Neural cell (in vitro differentiated cells): ENCODE results near the gene DNAH17.

Experiments
- EP300 ChIP-seq: fragments of 450-650 bp; conservative IDR thresholded peaks from 2 replicates; pipeline ENCODE4 v1.6.1; 2014; ENCODE audit warnings: antibody characterized with exemption, mild to moderate bottlenecking, moderate library complexity; ENCODE audit not compliant: poor library complexity, severe bottlenecking
- EZH2 ChIP-seq: fragments of 200-600, 300-800 bp; shearing (Covaris generic), sonication (generic); IDR thresholded peaks from 2 replicates; pipeline ENCODE4 v1.6.1; 2014; ENCODE audit warnings: antibody characterized with exemption, low read length, borderline replicate concordance, mild to moderate bottlenecking; ENCODE audit not compliant: insufficient read depth, poor library complexity, severe bottlenecking
- MXI1 ChIP-seq: fragments of 450-650 bp; conservative IDR thresholded peaks from 2 replicates; pipeline ENCODE4 v1.6.1; 2014; ENCODE audit warnings: antibody characterized with exemption, mild to moderate bottlenecking; ENCODE audit not compliant: poor library complexity, severe bottlenecking
- POLR2AphosphoS5 ChIP-seq: IDR thresholded peaks from 2 replicates; pipeline ENCODE4 v1.6.1; 2012
- RAD21 ChIP-seq: fragments of 450-650 bp; conservative IDR thresholded peaks from 2 replicates; pipeline ENCODE4 v1.6.1; 2014; ENCODE audit warnings: antibody characterized with exemption, mild to moderate bottlenecking, moderate library complexity
- SMC3 ChIP-seq: fragments of 450-650 bp; conservative IDR thresholded peaks from 2 replicates; pipeline ENCODE4 v1.6.1; 2014; ENCODE audit warnings: antibody characterized with exemption, mild to moderate bottlenecking, moderate library complexity; ENCODE audit not compliant: poor library complexity
- TAF1 ChIP-seq: IDR thresholded peaks from 2 replicates; pipeline ENCODE4 v1.6.1; 2012; ENCODE audit warnings: low read depth
- TF ChIP-seq, protein P1 (sequence below): fragments of 450-650 bp; IDR thresholded peaks from 2 replicates; pipeline ENCODE4 v1.5.1; 2014; ENCODE audit warnings: antibody characterized with exemption, mild to moderate bottlenecking, moderate library complexity; ENCODE audit not compliant: poor library complexity, severe bottlenecking
- TF ChIP-seq, protein P2 (sequence below): IDR thresholded peaks from 2 replicates; pipeline ENCODE4 v1.6.1; 2012; ENCODE audit warnings: borderline replicate concordance

DNA sequence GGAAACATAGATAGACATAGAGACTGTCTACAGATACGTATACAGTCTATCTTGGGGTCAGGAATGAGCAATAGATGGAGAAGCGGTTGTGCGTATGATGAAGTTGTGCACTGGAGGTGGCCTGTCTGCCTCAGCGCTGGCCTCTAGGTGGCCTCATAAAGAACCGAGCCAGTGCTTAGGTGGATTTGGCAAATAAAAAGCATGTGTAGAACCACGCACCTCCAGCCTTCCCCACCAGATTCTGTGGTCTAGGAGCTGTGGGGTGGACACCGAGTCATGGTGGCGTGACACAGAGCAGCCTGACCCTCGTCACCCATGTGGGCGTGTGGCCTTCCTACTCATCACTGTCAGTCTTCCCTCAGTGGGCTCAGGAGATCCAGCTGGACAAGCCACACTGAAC lies 164.8 kb downstream of the DNAH17 start:
- TF ChIP-seq, protein P1, sequence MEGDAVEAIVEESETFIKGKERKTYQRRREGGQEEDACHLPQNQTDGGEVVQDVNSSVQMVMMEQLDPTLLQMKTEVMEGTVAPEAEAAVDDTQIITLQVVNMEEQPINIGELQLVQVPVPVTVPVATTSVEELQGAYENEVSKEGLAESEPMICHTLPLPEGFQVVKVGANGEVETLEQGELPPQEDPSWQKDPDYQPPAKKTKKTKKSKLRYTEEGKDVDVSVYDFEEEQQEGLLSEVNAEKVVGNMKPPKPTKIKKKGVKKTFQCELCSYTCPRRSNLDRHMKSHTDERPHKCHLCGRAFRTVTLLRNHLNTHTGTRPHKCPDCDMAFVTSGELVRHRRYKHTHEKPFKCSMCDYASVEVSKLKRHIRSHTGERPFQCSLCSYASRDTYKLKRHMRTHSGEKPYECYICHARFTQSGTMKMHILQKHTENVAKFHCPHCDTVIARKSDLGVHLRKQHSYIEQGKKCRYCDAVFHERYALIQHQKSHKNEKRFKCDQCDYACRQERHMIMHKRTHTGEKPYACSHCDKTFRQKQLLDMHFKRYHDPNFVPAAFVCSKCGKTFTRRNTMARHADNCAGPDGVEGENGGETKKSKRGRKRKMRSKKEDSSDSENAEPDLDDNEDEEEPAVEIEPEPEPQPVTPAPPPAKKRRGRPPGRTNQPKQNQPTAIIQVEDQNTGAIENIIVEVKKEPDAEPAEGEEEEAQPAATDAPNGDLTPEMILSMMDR = no peak
- TF ChIP-seq SMC3 = no peak
- no peak for TF ChIP-seq EZH2
- TF ChIP-seq MXI1 = no peak
- no peak for TF ChIP-seq POLR2AphosphoS5
- no peak for TF ChIP-seq EP300
- TF ChIP-seq RAD21 = no peak
- TF ChIP-seq, protein P2, sequence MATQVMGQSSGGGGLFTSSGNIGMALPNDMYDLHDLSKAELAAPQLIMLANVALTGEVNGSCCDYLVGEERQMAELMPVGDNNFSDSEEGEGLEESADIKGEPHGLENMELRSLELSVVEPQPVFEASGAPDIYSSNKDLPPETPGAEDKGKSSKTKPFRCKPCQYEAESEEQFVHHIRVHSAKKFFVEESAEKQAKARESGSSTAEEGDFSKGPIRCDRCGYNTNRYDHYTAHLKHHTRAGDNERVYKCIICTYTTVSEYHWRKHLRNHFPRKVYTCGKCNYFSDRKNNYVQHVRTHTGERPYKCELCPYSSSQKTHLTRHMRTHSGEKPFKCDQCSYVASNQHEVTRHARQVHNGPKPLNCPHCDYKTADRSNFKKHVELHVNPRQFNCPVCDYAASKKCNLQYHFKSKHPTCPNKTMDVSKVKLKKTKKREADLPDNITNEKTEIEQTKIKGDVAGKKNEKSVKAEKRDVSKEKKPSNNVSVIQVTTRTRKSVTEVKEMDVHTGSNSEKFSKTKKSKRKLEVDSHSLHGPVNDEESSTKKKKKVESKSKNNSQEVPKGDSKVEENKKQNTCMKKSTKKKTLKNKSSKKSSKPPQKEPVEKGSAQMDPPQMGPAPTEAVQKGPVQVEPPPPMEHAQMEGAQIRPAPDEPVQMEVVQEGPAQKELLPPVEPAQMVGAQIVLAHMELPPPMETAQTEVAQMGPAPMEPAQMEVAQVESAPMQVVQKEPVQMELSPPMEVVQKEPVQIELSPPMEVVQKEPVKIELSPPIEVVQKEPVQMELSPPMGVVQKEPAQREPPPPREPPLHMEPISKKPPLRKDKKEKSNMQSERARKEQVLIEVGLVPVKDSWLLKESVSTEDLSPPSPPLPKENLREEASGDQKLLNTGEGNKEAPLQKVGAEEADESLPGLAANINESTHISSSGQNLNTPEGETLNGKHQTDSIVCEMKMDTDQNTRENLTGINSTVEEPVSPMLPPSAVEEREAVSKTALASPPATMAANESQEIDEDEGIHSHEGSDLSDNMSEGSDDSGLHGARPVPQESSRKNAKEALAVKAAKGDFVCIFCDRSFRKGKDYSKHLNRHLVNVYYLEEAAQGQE = no peak
- no peak for TF ChIP-seq TAF1
